ENCODE data around the gene AQP4. TPM values are rescaled to one million over a fixed set of nuclear protein-coding genes. Genes with fewer than 3 reads are reported as not detected.

Gene AQP4
- total RNA-seq, 2 experiments from 2014 or later = not detected

DNA sequence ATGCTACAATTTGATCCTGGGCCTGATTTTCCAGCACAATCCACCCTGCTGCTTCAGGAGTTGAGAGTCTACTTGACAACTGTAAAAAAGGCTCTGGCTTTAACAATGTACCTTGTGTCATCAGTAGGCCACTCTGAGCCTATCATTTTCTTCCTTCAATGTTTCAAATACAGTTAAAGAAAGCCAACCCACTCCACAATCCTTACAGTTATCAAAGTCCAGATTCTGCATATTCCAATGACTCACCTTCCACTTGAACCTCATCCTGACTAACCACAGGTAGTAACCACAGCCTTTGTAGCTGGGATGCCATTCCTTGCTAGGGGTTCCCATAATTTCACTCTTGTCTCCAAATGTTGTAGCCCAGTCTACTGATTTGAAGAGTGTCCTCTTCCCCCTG, 35.5 kb upstream of the AQP4 start:
- ChIA-PET CTCF (no interaction called here), POLR2A (no interaction called here)
- ATAC-seq (no peak), DNase-seq (no peak)
- Mint-ChIP-seq H3K36me3 (ENCODE audit: low read depth) (no peaks in the 10 kb centered on the region), H3K9me3 (peaks cover 9% of the 10 kb centered on the region), H3K27me3 (no peaks in the 10 kb centered on the region), H3K27ac (no peak overlapping the region), H3K4me3 (no peak overlapping the region), H3K4me1 (ENCODE audit: low read depth) (no peaks in the 10 kb centered on the region)
- intact Hi-C loops (cut with micrococcal nuclease) = no loop called here
- TF ChIP-seq, protein P1, sequence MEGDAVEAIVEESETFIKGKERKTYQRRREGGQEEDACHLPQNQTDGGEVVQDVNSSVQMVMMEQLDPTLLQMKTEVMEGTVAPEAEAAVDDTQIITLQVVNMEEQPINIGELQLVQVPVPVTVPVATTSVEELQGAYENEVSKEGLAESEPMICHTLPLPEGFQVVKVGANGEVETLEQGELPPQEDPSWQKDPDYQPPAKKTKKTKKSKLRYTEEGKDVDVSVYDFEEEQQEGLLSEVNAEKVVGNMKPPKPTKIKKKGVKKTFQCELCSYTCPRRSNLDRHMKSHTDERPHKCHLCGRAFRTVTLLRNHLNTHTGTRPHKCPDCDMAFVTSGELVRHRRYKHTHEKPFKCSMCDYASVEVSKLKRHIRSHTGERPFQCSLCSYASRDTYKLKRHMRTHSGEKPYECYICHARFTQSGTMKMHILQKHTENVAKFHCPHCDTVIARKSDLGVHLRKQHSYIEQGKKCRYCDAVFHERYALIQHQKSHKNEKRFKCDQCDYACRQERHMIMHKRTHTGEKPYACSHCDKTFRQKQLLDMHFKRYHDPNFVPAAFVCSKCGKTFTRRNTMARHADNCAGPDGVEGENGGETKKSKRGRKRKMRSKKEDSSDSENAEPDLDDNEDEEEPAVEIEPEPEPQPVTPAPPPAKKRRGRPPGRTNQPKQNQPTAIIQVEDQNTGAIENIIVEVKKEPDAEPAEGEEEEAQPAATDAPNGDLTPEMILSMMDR (IDR thresholded peaks at IDR 0.05) = no peak

DNA sequence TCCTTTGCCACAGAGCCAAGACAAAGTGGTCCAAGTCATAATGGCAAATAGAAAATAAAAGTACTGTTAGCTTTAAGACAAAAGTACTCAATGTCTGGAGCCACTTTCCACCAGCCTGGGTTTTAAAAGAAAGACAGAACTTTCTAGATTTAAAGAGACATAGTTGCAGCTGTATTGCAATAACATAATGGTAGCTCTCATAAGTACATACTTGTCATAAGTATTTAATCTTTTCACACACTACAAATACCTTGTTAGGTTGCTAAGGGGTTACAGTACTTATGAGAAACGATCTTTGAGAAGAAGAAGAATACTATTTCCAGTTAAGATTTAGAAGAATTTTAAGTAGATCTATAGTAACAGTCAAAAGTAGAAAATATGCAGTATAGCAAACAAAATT, 28.9 kb upstream of the AQP4 start:
- intact Hi-C loops (cut with micrococcal nuclease) = no loop called here
- POLR2A ChIA-PET = no interaction called here

DNA sequence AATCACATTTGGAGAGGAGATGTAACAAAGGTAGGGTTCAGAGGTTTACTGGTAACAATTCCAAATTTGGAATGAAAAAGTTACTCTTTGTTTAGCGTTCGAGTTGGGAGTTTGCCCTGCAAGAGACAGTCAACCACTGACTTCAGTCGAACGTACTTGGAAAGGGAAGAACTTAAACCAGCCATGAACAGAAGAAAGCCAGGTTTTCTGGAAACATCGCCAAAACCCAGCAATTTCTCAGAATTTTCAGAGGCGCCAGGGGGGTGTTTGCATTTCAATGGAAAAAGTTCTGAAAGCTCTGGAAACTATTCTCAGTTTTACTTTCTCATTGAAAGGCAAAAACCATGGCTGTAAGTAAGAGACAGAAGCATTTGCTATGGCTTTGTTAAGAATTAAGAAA, 28.5 kb upstream of the AQP4 start:
- intact Hi-C loops (cut with micrococcal nuclease) = no loop called here
- H3K4me1 Mint-ChIP-seq (ENCODE audit: low read depth) = no peaks in the 10 kb centered on the region
- DNase-seq = no peak
- TF ChIP-seq, protein P1 (IDR thresholded peaks at IDR 0.05) = no peak
- H3K36me3 Mint-ChIP-seq (ENCODE audit: low read depth) = no peaks in the 10 kb centered on the region
- no peak for ATAC-seq
- H3K27ac Mint-ChIP-seq = no peak overlapping the region
- no peak overlapping the region for H3K4me3 Mint-ChIP-seq
- H3K27me3 Mint-ChIP-seq = peaks cover 1% of the 10 kb centered on the region
- ChIA-PET CTCF (no interaction called here), POLR2A (no interaction called here)
- H3K9me3 Mint-ChIP-seq = no peaks in the 10 kb centered on the region

More for the DNA sequence above, 28.9 kb upstream of the AQP4 start:
- H3K27me3 Mint-ChIP-seq = peaks cover 1% of the 10 kb centered on the region
- TF ChIP-seq, protein P1 (IDR thresholded peaks at IDR 0.05) = no peak
- H3K27ac Mint-ChIP-seq = no peak overlapping the region
- ATAC-seq (no peak), DNase-seq (no peak)
- CTCF ChIA-PET = no interaction called here
- H3K4me3 Mint-ChIP-seq = no peak overlapping the region
- H3K4me1 Mint-ChIP-seq (ENCODE audit: low read depth) = no peaks in the 10 kb centered on the region
- H3K36me3 Mint-ChIP-seq (ENCODE audit: low read depth) = no peaks in the 10 kb centered on the region
- H3K9me3 Mint-ChIP-seq = no peaks in the 10 kb centered on the region

GRCh38 chr18:26888259-26888658, 22.8 kb upstream of the AQP4 start:
- H3K4me3 Mint-ChIP-seq = no peak overlapping the region
- no peaks in the 10 kb centered on the region for H3K9me3 Mint-ChIP-seq
- no peaks in the 10 kb centered on the region for H3K36me3 Mint-ChIP-seq (ENCODE audit: low read depth)
- CTCF ChIA-PET = no interaction called here
- no peaks in the 10 kb centered on the region for H3K4me1 Mint-ChIP-seq (ENCODE audit: low read depth)
- intact Hi-C loops (cut with micrococcal nuclease) = no loop called here
- TF ChIP-seq, protein P1 (IDR thresholded peaks at IDR 0.05) = no peak
- no peak for ATAC-seq
- H3K27me3 Mint-ChIP-seq = no peaks in the 10 kb centered on the region
- no peak overlapping the region for H3K27ac Mint-ChIP-seq
- POLR2A ChIA-PET = no interaction called here
- DNase-seq = no peak

DNA sequence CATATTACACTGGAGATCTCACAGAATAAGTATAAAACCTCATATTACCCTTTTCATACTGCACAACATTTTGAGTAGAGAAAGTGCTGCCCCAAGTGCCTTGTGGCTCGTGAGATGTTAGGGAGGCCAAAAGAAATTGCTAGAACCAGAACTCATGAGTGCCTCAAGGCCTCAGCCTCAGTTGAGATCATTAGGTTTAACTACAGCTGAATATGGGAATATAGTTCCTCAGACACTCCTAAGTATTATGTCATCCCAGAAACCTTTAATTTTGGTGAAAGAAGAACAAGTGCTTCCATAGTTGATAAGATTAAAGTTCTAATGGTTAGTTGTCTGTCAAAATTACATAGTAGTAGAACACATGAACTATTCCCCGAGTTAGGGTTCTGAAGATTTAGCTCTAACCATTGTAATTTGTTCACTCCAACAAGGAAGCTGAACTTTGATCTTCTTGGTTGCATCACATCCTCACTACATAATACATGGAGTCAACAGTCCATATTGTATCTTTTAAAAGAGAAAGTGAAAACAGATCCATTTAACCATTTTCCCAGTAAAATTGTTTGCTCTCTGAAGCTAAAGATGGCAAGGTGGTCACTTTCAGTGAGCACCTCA, 9.6 kb upstream of the AQP4 start:
- CTCF ChIA-PET = no interaction called here
- Mint-ChIP-seq H3K27me3 (no peaks in the 10 kb centered on the region), H3K4me1 (ENCODE audit: low read depth) (no peaks in the 10 kb centered on the region), H3K36me3 (ENCODE audit: low read depth) (no peaks in the 10 kb centered on the region), H3K9me3 (no peaks in the 10 kb centered on the region), H3K27ac (no peak overlapping the region), H3K4me3 (no peak overlapping the region)
- TF ChIP-seq, protein P1 (IDR thresholded peaks at IDR 0.05) = no peak
- intact Hi-C loops (cut with micrococcal nuclease) = loop anchor here (5.0 kb wide), 1 partner anchor 52 kb away; no protein-coding TSS in a partner anchor
- DNase-seq = no peak
- ATAC-seq = no peak
- POLR2A ChIA-PET = no interaction called here

All from activated CD8-positive, alpha-beta T cell treated with anti-CD3 and anti-CD28 coated beads for 36 hours (primary cell).